H7 (cell line): ENCODE results near the gene DST. TPM values are rescaled to one million over a fixed set of nuclear protein-coding genes. Genes with fewer than 3 reads are reported as not detected.

Experiments
- DNase-seq: peaks from one replicate; pipeline ENCODE4 v3.0.0; 2012
- H3K27me3 ChIP-seq: 2 replicates; pipeline ENCODE4 v1.6.0; 2011; ENCODE audit warnings: mild to moderate bottlenecking, low read length; ENCODE audit not compliant: control insufficient read depth, insufficient read depth
- H3K36me3 ChIP-seq: replicated peaks from 2 replicates; pipeline ENCODE4 v1.5.1; 2011; ENCODE audit warnings: low read length; ENCODE audit not compliant: control insufficient read depth, insufficient read depth
- H3K4me3 ChIP-seq: 2 replicates; pipeline ENCODE4 v1.5.1; 2011; ENCODE audit warnings: low read depth, mild to moderate bottlenecking, control low read depth, low read length, moderate library complexity; ENCODE audit not compliant: insufficient read depth
- total RNA-seq: library from RNA; depleted of rRNA; stranded (reverse); fragments of >200 nt; shearing (Covaris generic); gene quantifications from 2 replicates; pipeline ENCODE4 v1.2.3, GENCODE V29; 2014

The DST gene
- total RNA-seq, 1 experiment from 2014 or later = 49.2 TPM

- peaks cover 4% of the 10 kb centered on the region for H3K36me3 ChIP-seq
These were observed 161.9 kb downstream of the DST start for GRCh38 chr6:56480654-56481337.

GRCh38 chr6:56480246-56480645 lies 162.4 kb downstream of the DST start:
- Histone ChIP-seq H3K27me3 (no peaks in the 10 kb centered on the region), H3K4me3 (no peak overlapping the region), H3K36me3 (peaks cover 7% of the 10 kb centered on the region)
- DNase-seq = no peak

More at GRCh38 chr6:56480654-56481337, 161.9 kb downstream of the DST start:
- Histone ChIP-seq H3K4me3 (no peak overlapping the region), H3K27me3 (no peaks in the 10 kb centered on the region)
- DNase-seq = no peak

GRCh38 chr6:56479381-56479780 lies 163.3 kb downstream of the DST start:
- no peak for DNase-seq
- Histone ChIP-seq H3K36me3 (peaks cover 6% of the 10 kb centered on the region), H3K27me3 (no peaks in the 10 kb centered on the region), H3K4me3 (no peak overlapping the region)

- H3K27me3 ChIP-seq = no peaks in the 10 kb centered on the region
- H3K36me3 ChIP-seq = peaks cover 6% of the 10 kb centered on the region
- no peak for DNase-seq
- no peak overlapping the region for H3K4me3 ChIP-seq
These were observed 164.5 kb downstream of the DST start for GRCh38 chr6:56478202-56478601.

GRCh38 chr6:56477241-56477640 lies 165.4 kb downstream of the DST start:
- no peak overlapping the region for H3K4me3 ChIP-seq
- no peaks in the 10 kb centered on the region for H3K27me3 ChIP-seq
- DNase-seq = no peak
- peaks cover 7% of the 10 kb centered on the region for H3K36me3 ChIP-seq

GRCh38 chr6:56475736-56476457 lies 166.8 kb downstream of the DST start:
- H3K36me3 ChIP-seq = peaks cover 8% of the 10 kb centered on the region
- DNase-seq = no peak

GRCh38 chr6:56474532-56474931 lies 168.2 kb downstream of the DST start:
- peaks cover 10% of the 10 kb centered on the region for H3K36me3 ChIP-seq
- no peaks in the 10 kb centered on the region for H3K27me3 ChIP-seq
- H3K4me3 ChIP-seq = no peak overlapping the region
- DNase-seq = no peak

More at GRCh38 chr6:56475736-56476457, 166.8 kb downstream of the DST start:
- Histone ChIP-seq H3K27me3 (no peaks in the 10 kb centered on the region), H3K4me3 (no peak overlapping the region)

GRCh38 chr6:56463443-56463842 lies 179.2 kb downstream of the DST start:
- DNase-seq = no peak
- Histone ChIP-seq H3K27me3 (no peaks in the 10 kb centered on the region), H3K36me3 (peaks cover 1% of the 10 kb centered on the region), H3K4me3 (no peak overlapping the region)

GRCh38 chr6:56459030-56459805 lies 183.5 kb downstream of the DST start:
- no peak for DNase-seq
- H3K36me3 ChIP-seq = peaks cover 5% of the 10 kb centered on the region
- no peak overlapping the region for H3K4me3 ChIP-seq
- no peaks in the 10 kb centered on the region for H3K27me3 ChIP-seq

GRCh38 chr6:56458324-56458884 lies 184.3 kb downstream of the DST start:
- Histone ChIP-seq H3K4me3 (no peak overlapping the region), H3K27me3 (no peaks in the 10 kb centered on the region), H3K36me3 (peaks cover 5% of the 10 kb centered on the region)
- DNase-seq = no peak

- no peaks in the 10 kb centered on the region for H3K27me3 ChIP-seq
- H3K36me3 ChIP-seq = peaks cover 5% of the 10 kb centered on the region
- DNase-seq = no peak
- no peak overlapping the region for H3K4me3 ChIP-seq
These were observed 185.9 kb downstream of the DST start for GRCh38 chr6:56456785-56457184.

- Histone ChIP-seq H3K36me3 (no peaks in the 10 kb centered on the region), H3K4me3 (no peak overlapping the region), H3K27me3 (no peaks in the 10 kb centered on the region)
- no peak for DNase-seq
These were observed 191.6 kb downstream of the DST start for GRCh38 chr6:56450882-56451739.

- H3K4me3 ChIP-seq = no peak overlapping the region
- no peak for DNase-seq
- H3K36me3 ChIP-seq = no peaks in the 10 kb centered on the region
- no peaks in the 10 kb centered on the region for H3K27me3 ChIP-seq
These were observed 192.3 kb downstream of the DST start for GRCh38 chr6:56450376-56450775.

- no peak overlapping the region for H3K4me3 ChIP-seq
These were observed 194.6 kb downstream of the DST start for GRCh38 chr6:56448046-56448445.

More at GRCh38 chr6:56448046-56448445, 194.6 kb downstream of the DST start:
- no peaks in the 10 kb centered on the region for H3K27me3 ChIP-seq
- DNase-seq = no peak
- no peaks in the 10 kb centered on the region for H3K36me3 ChIP-seq
